Endometrium (tissue), 2 donors: ENCODE results near the gene JAM2.

Source experiments
- FAIRE-seq: peaks from 2 replicates; lab custom pipeline; 2012; peaks lifted over from hg19 to GRCh38; lab: Jason Lieb, UNC
- donor health status: control.
- donor health status: control.

Gene JAM2

DNA sequence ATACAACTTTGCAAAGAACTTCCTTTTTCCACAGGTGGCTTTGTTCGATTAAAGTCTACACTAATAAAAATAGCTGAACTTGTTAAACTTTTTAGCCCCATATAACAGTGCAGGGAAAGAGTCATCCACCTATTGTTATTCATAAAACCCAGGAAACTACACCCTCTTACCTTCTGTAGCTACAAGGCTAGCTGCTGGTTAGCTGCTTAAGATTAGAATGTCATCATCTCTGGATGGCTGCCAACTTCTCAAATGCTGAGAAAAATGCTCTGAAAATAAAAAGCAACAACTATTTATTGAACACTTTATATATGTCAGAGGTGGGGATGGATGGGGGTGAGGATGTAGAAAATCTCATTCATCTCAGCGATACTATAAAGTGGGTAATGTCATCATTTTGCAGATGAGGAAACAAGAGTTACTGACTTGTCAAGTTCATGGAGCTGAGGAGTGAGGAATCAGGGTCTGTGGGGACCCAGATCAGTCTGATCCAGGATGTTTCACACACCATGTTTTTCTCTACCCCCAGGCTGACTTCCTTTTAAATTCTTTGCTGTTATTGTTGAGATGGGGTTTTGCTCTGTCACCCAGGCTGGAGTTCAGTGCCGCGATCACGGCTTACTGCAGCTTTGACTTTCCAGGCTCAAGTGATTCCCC is 78.6 kb downstream of the JAM2 start:
- no peak for FAIRE-seq

- no peak for FAIRE-seq
These were observed 82.9 kb downstream of the JAM2 start for GRCh38 chr21:25721987-25722386.

DNA sequence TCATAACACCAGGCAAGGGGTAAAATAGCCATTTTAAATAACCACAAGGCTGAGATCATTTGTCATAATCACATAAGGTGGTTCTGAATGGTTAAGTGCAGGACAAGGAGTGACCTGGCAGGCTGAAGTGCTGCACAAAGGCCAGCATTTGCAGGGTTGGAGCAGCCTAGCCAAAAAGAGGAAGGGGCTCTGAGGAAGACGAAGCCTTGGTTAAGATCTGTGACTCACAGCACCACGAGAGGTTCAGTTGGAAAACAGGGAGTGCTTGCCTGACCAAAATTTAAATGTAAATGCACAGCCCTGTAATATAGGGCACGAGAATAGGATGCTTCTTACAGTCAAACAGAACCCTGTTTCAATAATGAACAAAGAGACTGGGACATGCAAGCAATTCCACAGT is 83.6 kb downstream of the JAM2 start:
- no peak for FAIRE-seq

GRCh38 chr21:25732091-25732760 is 93.2 kb downstream of the JAM2 start:
- no peak for FAIRE-seq

DNA sequence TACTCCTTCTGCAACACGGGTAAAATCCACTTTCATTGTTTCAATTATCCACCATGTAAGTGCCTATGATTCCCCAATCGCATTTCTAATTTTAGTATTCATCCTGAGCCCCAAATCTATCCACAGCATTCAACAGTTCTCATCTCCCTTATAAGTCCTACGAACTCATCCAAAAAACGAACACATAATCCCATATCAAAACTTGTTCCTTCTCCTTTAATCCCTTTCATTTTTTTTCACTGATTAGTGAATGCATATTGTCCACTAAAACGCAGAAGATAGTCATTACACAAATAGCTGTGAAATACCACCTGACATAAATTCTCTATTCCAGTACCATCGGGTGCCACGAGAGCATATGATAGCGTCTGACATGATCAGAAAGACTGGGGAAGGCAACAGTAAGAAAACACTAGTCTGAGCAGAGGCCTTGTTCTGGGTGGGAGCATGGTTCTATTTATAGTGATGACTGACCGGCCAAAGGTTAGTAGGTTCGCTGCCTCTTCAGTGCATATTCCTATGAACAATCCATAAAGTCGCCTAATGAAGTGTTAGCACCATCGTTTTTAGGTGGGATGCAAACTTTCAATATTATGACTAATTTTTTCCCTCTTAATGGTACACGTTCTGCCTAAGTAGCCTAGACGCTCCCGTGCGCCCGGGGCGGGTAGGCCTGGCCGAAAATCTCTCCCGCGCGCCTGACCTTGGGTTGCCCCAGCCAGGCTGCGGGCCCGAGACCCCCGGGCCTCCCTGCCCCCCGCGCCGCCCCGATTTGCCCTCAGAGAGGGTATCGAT is 95.0 kb downstream of the JAM2 start:
- FAIRE-seq: no peak

DNA sequence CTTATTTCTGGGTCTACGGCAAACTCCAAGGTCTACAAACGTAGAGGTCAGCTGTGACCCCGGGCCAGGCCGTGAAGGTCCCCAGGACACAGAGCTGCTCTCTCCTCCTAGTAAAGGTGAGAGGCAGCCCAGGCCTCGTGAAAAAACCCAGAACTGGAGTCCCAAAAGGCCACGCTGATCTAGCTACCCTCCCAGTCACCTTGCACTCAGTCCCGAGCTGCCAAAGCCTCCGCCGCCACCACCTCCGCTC is 95.5 kb downstream of the JAM2 start:
- no peak for FAIRE-seq

GRCh38 chr21:25734904-25735645 is 96.0 kb downstream of the JAM2 start, which contains the start of the genes ATP5PF and GABPA:
ATP5PF (minus strand) TSS chr21:25734904; CDS start chr21:25729794, 5,110 bp downstream.
GABPA (plus strand) TSS chr21:25734972; CDS start chr21:25741599, 6,627 bp downstream.
- peak; percentile 88 for FAIRE-seq

DNA sequence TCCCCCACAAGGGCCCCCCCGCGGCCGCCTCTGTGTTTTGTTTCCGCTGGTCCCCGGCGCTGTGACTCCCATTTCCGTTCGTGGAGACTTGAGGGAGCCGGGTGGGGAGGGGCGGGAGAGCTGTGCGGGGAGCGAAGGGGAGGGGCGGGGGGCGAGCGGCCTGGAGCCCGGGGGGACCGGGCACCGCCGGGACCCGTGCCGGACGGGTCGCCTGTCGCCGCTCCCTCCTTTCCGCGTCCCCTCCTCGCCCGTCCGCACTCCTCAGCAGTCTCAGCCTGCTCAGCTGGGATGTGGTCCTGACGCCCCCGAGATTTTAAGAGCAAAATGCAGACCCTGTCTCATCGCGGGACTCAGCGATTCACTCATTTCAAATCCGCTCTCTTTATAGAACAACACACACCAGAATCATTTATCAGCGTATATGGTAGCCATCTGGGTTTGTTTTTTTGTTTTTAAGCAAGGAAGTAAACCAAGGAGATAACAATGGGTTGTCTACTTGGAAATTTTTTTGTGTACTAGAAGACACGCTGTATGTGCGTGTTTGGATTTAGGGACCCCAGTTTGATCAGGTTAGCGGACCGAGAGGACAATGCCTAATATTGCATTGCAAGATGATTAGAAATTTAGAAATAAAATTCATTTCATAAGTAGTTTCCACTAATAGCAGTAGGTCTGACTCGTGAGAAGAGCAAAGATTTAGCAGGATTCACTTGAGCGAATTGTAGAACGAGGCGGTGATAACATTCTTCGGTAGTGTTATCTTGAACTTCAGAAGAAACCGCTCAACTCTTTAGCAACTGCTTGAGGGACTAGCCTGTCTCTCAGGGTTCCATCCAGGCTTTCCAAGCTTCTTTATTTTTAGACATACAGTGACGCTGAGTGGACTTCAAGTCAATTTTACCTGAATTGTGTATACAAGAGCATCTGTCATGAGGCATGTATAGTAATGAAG is 96.9 kb downstream of the JAM2 start:
- FAIRE-seq: no peak

GRCh38 chr21:25737421-25737820 is 98.4 kb downstream of the JAM2 start:
- no peak for FAIRE-seq

DNA sequence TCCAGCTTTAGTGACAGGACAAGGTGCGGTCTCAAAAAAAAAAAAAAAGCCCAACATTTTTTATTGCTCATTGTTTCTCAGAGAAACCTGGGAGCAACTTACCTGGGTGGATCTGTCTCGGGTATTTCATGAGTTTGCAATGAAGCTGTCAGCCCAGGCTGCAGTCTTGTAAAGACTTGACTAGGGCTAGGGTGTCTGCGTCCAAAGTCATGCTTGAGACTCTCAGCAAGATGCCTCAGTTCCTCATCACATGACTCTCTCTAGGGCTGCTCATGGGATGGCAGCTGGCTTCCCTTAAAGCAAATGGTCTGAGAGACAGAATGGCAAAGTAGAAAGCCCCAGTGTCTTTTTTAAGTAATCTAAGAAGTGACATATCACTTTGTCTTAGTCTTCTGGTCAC is 103.8 kb downstream of the JAM2 start:
- FAIRE-seq: no peak

DNA sequence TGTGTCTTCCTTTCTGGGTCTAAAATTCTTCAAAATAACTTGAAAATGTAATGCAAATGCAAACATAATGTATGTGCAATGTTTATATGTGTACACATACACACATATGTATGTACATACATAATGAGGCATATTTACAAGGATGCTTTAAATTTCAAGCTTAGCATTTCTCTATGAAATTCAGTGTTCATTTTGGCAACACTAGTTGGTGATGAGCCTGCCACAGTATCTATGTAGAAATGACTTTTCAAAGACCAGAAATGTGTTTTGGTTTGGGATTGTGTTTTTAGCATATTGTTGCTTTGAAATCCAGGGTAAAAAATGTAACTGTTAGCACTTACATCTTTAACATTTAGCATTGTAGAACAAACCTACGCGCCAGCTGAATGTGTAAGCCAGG is 105.8 kb downstream of the JAM2 start:
- no peak for FAIRE-seq

DNA sequence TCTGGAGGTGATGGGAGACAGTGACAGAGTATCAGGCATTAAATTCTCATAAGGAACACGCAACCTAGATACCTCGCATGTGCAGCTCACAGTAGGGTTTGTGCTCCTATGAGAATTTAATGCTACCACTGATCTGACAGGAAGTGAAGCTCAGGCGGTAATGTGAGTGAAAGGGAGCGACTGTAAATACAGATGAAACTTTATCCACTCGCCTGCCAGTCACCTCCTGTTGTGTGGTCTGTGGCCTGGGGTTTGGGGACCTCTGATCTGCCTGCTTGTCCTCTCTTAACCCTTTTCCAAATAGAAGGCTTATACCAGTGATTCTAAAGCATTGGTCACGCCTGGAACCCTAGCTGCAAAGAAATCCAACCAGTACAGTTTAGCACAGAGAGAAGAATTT is 111.0 kb downstream of the JAM2 start:
- no peak for FAIRE-seq

GRCh38 chr21:25752416-25752815 is 113.4 kb downstream of the JAM2 start:
- FAIRE-seq: no peak

- no peak for FAIRE-seq
These were observed 117.3 kb downstream of the JAM2 start for GRCh38 chr21:25756190-25756932.

GRCh38 chr21:25757531-25757930 is 118.5 kb downstream of the JAM2 start:
- FAIRE-seq: no peak

DNA sequence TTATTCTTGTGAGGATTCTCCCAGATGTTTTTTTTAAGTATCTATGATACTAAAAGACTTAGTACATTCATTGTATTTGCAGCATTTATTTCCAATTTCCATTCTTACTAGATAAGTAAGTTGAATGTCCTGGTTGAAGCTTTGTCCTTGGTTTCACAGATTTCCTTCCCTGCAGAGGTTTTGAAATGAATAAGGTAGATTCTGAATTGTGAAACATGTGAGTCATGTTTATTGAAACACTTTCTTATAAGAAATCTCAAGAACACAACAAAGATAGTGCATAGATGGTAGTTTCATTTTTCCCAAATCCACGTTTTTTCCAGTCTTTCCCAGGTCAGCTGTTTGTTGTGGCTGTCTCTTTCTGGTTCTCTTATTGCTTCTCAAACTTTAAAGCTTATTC is 120.5 kb downstream of the JAM2 start:
- FAIRE-seq: no peak

GRCh38 chr21:25760061-25760460 is 121.0 kb downstream of the JAM2 start:
- no peak for FAIRE-seq

GRCh38 chr21:25760677-25761076 is 121.6 kb downstream of the JAM2 start:
- FAIRE-seq: no peak

DNA sequence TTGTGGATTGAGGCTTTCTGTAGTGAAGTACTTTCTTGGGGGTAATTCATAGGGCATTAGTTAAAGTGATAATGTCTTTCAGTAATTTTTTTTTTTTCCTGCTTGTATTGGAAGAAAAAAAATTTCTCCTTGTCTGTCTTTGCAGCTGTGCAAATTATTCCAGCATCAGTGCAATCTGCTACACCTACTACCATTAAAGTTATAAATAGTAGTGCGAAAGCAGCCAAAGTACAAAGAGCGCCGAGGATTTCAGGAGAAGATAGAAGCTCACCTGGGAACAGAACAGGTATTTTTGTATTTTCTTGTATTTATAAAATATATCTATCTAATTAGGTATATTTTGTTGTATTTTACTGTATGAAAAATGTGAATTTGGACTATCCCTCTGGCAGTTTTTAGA is 125.0 kb downstream of the JAM2 start:
- FAIRE-seq: no peak
